GM12878 (cell line): ENCODE results near the gene SMIM44. TPM values are rescaled to one million over a fixed set of nuclear protein-coding genes. Genes with fewer than 3 reads are reported as not detected.

Source experiments
- ATF7 ChIP-seq: fragments of 450-650 bp; IDR thresholded peaks from 2 replicates; pipeline ENCODE4 v1.6.1; 2016; ENCODE audit warnings: low read depth, mild to moderate bottlenecking
- BHLHE40 ChIP-seq, 2 experiments: fragments of 450-650 bp in 1 of 2; IDR thresholded peaks; 2 replicates each; pipeline ENCODE4 v1.6.1; 2011 to 2017; ENCODE audit warnings: low read depth in 2 of 2, borderline replicate concordance in 1 of 2, improper control_type of control experiment in 1 of 2, low read length in 1 of 2, mild to moderate bottlenecking in 1 of 2
- CBX3 ChIP-seq: fragments of 200-600 bp; sonication (generic); IDR thresholded peaks from 2 replicates; pipeline ENCODE4 v1.6.1; 2016; ENCODE audit warnings: low read depth, borderline replicate concordance
- CEBPB ChIP-seq, 2 experiments: fragments of 150-350 bp in 1 of 2; IDR thresholded peaks; 2 replicates each; pipeline ENCODE4 v1.6.1; 2012 to 2014; ENCODE audit warnings: low read depth in 2 of 2, low read length in 2 of 2, borderline replicate concordance in 1 of 2, inconsistent platforms in 1 of 2
- EGR1 ChIP-seq, 2 experiments: IDR thresholded peaks; 1 replicate in 1 of 2; 2 replicates in 1 of 2; pipeline ENCODE4 v1.6.1; 2011 to 2012; ENCODE audit warnings: low read depth in 2 of 2, low read length in 2 of 2, borderline replicate concordance in 1 of 2, mild to moderate bottlenecking in 1 of 2, moderate library complexity in 1 of 2
- IKZF1 ChIP-seq: fragments of 450-650 bp; conservative IDR thresholded peaks from 2 replicates; pipeline ENCODE4 v1.6.1; 2017; ENCODE audit warnings: antibody characterized with exemption, mild to moderate bottlenecking
- IKZF2 ChIP-seq, 2 experiments: fragments of 450-650 bp; IDR thresholded peaks; 2 replicates each; pipeline ENCODE4 v1.6.1; 2017; ENCODE audit warnings: mild to moderate bottlenecking in 2 of 2, moderate library complexity in 2 of 2
- IRF5 ChIP-seq: fragments of 450-650 bp; IDR thresholded peaks from 2 replicates; pipeline ENCODE4 v1.6.1; 2017; ENCODE audit warnings: borderline replicate concordance
- KDM1A ChIP-seq: fragments of 200-600 bp; sonication (generic); IDR thresholded peaks from 2 replicates; pipeline ENCODE4 v1.6.1; 2016; ENCODE audit warnings: borderline replicate concordance
- MXI1 ChIP-seq: fragments of 150-350 bp; IDR thresholded peaks from 2 replicates; pipeline ENCODE4 v1.6.1; 2011; ENCODE audit warnings: low read depth, mild to moderate bottlenecking, inconsistent platforms, low read length, improper control_type of control experiment
- NFIC ChIP-seq: IDR thresholded peaks from 2 replicates; pipeline ENCODE4 v1.6.1; 2012; ENCODE audit warnings: low read depth, mild to moderate bottlenecking, inconsistent platforms, low read length, moderate library complexity
- NR2C2 ChIP-seq: IDR thresholded peaks from 2 replicates; pipeline ENCODE4 v1.6.1; 2011; ENCODE audit warnings: borderline replicate concordance, low read depth; ENCODE audit not compliant: control insufficient read depth, insufficient read length
- PAX8 ChIP-seq: fragments of 450-650 bp; IDR thresholded peaks from 2 replicates; pipeline ENCODE4 v1.6.1; 2017; ENCODE audit warnings: mild to moderate bottlenecking, moderate library complexity
- POU2F2 ChIP-seq: IDR thresholded peaks from 3 replicates; pipeline ENCODE4 v1.6.1; 2011; ENCODE audit warnings: low read depth, mild to moderate bottlenecking, low read length, borderline replicate concordance
- SIN3A ChIP-seq: IDR thresholded peaks from 2 replicates; pipeline ENCODE4 v1.6.1; 2012; ENCODE audit warnings: low read depth, low read length, improper control_type of control experiment
- SMC3 ChIP-seq: IDR thresholded peaks from 2 replicates; pipeline ENCODE4 v1.6.1; 2011; ENCODE audit warnings: low read length, improper control_type of control experiment, borderline replicate concordance
- SREBF1 ChIP-seq: IDR thresholded peaks from 2 replicates; pipeline ENCODE4 v1.6.1; 2012; ENCODE audit warnings: mild to moderate bottlenecking, low read length
- TAF1 ChIP-seq: IDR thresholded peaks from 2 replicates; pipeline ENCODE4 v1.6.1; 2011; ENCODE audit warnings: mild to moderate bottlenecking, low read depth, low read length, borderline replicate concordance
- TARDBP ChIP-seq: IDR thresholded peaks from 2 replicates; pipeline ENCODE4 v1.6.1; 2016; ENCODE audit warnings: borderline replicate concordance
- TCF12 ChIP-seq: IDR thresholded peaks from 2 replicates; pipeline ENCODE4 v1.6.1; 2011; ENCODE audit warnings: low read depth, mild to moderate bottlenecking, low read length
- ZNF217 ChIP-seq: fragments of 450-650 bp; IDR thresholded peaks from 2 replicates; pipeline ENCODE4 v1.6.1; 2017; ENCODE audit warnings: antibody characterized with exemption, mild to moderate bottlenecking
- ZNF622 ChIP-seq: fragments of 450-650 bp; IDR thresholded peaks from 2 replicates; pipeline ENCODE4 v1.6.1; 2017; ENCODE audit warnings: mild to moderate bottlenecking, inconsistent platforms
- polyA plus RNA-seq, 11 experiments: library from polyadenylated mRNA; depleted of rRNA in 4 of 11; unstranded in 6 of 11; stranded (reverse) in 5 of 11; fragments of >200 nt; fragmentation: Nextera tagmentation in 4 of 11; fragmentation: Illumina TruSeq in 1 of 11; extraction: Ambion mirVana in 4 of 11; extraction: Trizol in 1 of 11; gene quantifications; 1 replicate in 1 of 11; 2 replicates in 10 of 11; pipeline versions ENCODE4 v1.2.1 to v1.2.3, GENCODE V29; 2011 to 2016; ENCODE audit warnings: inconsistent platforms in 2 of 11, missing spikeins in 2 of 11, low read depth in 1 of 11
- total RNA-seq, 4 experiments: library from RNA; depleted of rRNA in 3 of 4; stranded (reverse); fragments of >200 nt in 3 of 4; fragmentation: Illumina TruSeq in 1 of 4; extraction: Trizol in 1 of 4; gene quantifications; 2 replicates each; pipeline versions ENCODE4 v1.2.1 to v1.2.3, GENCODE V29; 2013 to 2021
- TF ChIP-seq, protein P1 (sequence below): fragments of 450-650 bp; IDR thresholded peaks from 2 replicates; pipeline ENCODE4 v1.6.1; 2016; ENCODE audit warnings: mild to moderate bottlenecking
- TF ChIP-seq, protein P2 (sequence below): IDR thresholded peaks from 2 replicates; pipeline ENCODE4 v1.6.1; 2012; ENCODE audit warnings: mild to moderate bottlenecking, low read depth, low read length

SMIM44 gene
- total and polyA plus RNA-seq, 10 of the 15 experiments (the other 5 are each of a cell fraction or from before 2014, with no cell fraction given) = not detected

GRCh38 chr19:3505598-3506383, 22.6 kb upstream of the SMIM44 start, which contains the start of gene FZR1 (continued):
- peak; percentile 94 for TF ChIP-seq SIN3A
- no peak for TF ChIP-seq TARDBP
- TF ChIP-seq IRF5 = no peak
- TF ChIP-seq NFIC = no peak
- TF ChIP-seq PAX8 = no peak
- peak; percentile 96 for TF ChIP-seq MXI1
- TF ChIP-seq POU2F2 = 0 out of 3 replicates have a peak, but pooled peaks have one; percentile 60
- TF ChIP-seq CBX3 = no peak
- TF ChIP-seq, protein P1, sequence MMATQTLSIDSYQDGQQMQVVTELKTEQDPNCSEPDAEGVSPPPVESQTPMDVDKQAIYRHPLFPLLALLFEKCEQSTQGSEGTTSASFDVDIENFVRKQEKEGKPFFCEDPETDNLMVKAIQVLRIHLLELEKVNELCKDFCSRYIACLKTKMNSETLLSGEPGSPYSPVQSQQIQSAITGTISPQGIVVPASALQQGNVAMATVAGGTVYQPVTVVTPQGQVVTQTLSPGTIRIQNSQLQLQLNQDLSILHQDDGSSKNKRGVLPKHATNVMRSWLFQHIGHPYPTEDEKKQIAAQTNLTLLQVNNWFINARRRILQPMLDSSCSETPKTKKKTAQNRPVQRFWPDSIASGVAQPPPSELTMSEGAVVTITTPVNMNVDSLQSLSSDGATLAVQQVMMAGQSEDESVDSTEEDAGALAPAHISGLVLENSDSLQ = no peak; the same call in 1 of the 2 replicates
- TF ChIP-seq ATF7 = peak; percentile 58
- TF ChIP-seq IKZF2 (IDR thresholded peaks at IDR 0.05) = no peak
- no peak for TF ChIP-seq KDM1A
- peak; percentile 75 for TF ChIP-seq IKZF1
- TF ChIP-seq NR2C2 = no peak
- TF ChIP-seq BHLHE40 (IDR thresholded peaks at IDR 0.05; ENCODE audit: borderline replicate concordance in 1 of 2, low read depth in 2 of 2, low read length in 1 of 2) = peak in 1 of 2 experiments; percentile 44; a peak in 1 of 4 replicates
- no peak for TF ChIP-seq ZNF622
- no peak for TF ChIP-seq TCF12
- no peak for TF ChIP-seq SMC3
- peak; percentile 15; the same call in 1 of the 2 replicates for TF ChIP-seq TAF1
- no peak for TF ChIP-seq SREBF1
- TF ChIP-seq ZNF217 = no peak
- TF ChIP-seq CEBPB (IDR thresholded peaks at IDR 0.05; ENCODE audit: borderline replicate concordance in 1 of 2, low read depth in 2 of 2, low read length in 2 of 2) = no peak
- TF ChIP-seq, protein P2, sequence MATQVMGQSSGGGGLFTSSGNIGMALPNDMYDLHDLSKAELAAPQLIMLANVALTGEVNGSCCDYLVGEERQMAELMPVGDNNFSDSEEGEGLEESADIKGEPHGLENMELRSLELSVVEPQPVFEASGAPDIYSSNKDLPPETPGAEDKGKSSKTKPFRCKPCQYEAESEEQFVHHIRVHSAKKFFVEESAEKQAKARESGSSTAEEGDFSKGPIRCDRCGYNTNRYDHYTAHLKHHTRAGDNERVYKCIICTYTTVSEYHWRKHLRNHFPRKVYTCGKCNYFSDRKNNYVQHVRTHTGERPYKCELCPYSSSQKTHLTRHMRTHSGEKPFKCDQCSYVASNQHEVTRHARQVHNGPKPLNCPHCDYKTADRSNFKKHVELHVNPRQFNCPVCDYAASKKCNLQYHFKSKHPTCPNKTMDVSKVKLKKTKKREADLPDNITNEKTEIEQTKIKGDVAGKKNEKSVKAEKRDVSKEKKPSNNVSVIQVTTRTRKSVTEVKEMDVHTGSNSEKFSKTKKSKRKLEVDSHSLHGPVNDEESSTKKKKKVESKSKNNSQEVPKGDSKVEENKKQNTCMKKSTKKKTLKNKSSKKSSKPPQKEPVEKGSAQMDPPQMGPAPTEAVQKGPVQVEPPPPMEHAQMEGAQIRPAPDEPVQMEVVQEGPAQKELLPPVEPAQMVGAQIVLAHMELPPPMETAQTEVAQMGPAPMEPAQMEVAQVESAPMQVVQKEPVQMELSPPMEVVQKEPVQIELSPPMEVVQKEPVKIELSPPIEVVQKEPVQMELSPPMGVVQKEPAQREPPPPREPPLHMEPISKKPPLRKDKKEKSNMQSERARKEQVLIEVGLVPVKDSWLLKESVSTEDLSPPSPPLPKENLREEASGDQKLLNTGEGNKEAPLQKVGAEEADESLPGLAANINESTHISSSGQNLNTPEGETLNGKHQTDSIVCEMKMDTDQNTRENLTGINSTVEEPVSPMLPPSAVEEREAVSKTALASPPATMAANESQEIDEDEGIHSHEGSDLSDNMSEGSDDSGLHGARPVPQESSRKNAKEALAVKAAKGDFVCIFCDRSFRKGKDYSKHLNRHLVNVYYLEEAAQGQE = no peak
- TF ChIP-seq EGR1 (IDR thresholded peaks at IDR 0.05; ENCODE audit: borderline replicate concordance in 1 of 2, low read depth in 2 of 2, low read length in 2 of 2) = peak in 1 of 2 experiments; percentile 83; a peak in 1 of 3 replicates
